ENCODE results near the gene RASAL2. TPM values are rescaled to one million over a fixed set of nuclear protein-coding genes. Genes with fewer than 3 reads are reported as not detected.

RASAL2 gene
- total and polyA plus RNA-seq, 2 of the 4 experiments (the other 2 are of a cell fraction): 13.1 to 20.6 TPM

- ChIA-PET CTCF (interaction anchor here (0.6 to 2.0 kb wide), 7 partner anchors 8 to 471 kb away, joined by 3 to 16 read pairs (median 3); no protein-coding TSS in a partner anchor), POLR2A (ENCODE audit: unreplicated experiment) (no interaction called here)
- Histone ChIP-seq H4K8ac (ENCODE audit: low read depth in 2 of 2, low read length in 2 of 2) (peak overlapping the region in 1 of 2 experiments; percentile 74; a peak in 1 of 4 replicates), H2BK5ac (ENCODE audit: low read depth, low read length, poor library complexity, severe bottlenecking) (no peak overlapping the region), H3K79me1 (ENCODE audit: low read depth in 1 of 2, low read length in 2 of 2) (no peaks in the 10 kb centered on the region), H3K4ac (ENCODE audit: low read depth, low read length) (no peak overlapping the region), H2AK9ac (replicated peaks; ENCODE audit: low read depth, low read length, poor library complexity) (no peak overlapping the region), H3K4me2 (ENCODE audit: low read depth, low read length) (no peak overlapping the region), H2BK120ac (ENCODE audit: low read depth, low read length) (0 out of 2 replicates have a peak overlapping the region, but pooled peaks have one; percentile 45), H2AFZ (replicated peaks; ENCODE audit: low read length, poor library complexity) (peak overlapping the region; percentile 85), H2AK5ac (ENCODE audit: low read depth, low read length) (0 out of 2 replicates have a peak overlapping the region, but pooled peaks have one; percentile 8), H3K27ac (ENCODE audit: insufficient read depth, low read length) (no peak overlapping the region), H3K27me3 (ENCODE audit: control insufficient read depth, insufficient read depth, low read length) (no peaks in the 10 kb centered on the region), H3K14ac (replicated peaks; ENCODE audit: low read depth, low read length) (no peak overlapping the region), H3K56ac (ENCODE audit: extremely low read depth, insufficient read depth, low read length) (no peak overlapping the region), H2BK15ac (ENCODE audit: low read depth, low read length) (peak overlapping the region; percentile 40; the same call in 1 of the 3 replicates), H3K9ac (ENCODE audit: low read depth, low read length) (no peak overlapping the region), H2BK20ac (ENCODE audit: low read depth, low read length) (0 out of 2 replicates have a peak overlapping the region, but pooled peaks have one; percentile 18), H3K36me3 (ENCODE audit: control insufficient read depth, insufficient read depth, low read length) (no peaks in the 10 kb centered on the region), H4K5ac (ENCODE audit: low read depth, low read length) (no peak overlapping the region), H3K4me3 (ENCODE audit: insufficient read depth, low read depth, low read length) (no peak overlapping the region), H4K20me1 (ENCODE audit: insufficient read depth, low read length) (peaks cover 4% of the 10 kb centered on the region; the same call in 1 of the 2 replicates), H3K4me1 (ENCODE audit: control insufficient read depth, insufficient read depth, low read length) (peaks cover 19% of the 10 kb centered on the region), H3K9me3 (ENCODE audit: control insufficient read depth, insufficient read depth, low read length) (no peaks in the 10 kb centered on the region), H3K9me1 (ENCODE audit: insufficient read depth, low read length) (peaks cover 15% of the 10 kb centered on the region), H4K91ac (ENCODE audit: insufficient read depth, low read depth, low read length) (peak overlapping the region; percentile 39; the same call in 1 of the 2 replicates), H3K23ac (ENCODE audit: low read depth, low read length) (no peak overlapping the region), H3K18ac (ENCODE audit: low read depth, low read length) (no peak overlapping the region)
- intact Hi-C loops (cut with micrococcal nuclease) (loop anchor here (1.0 to 5.0 kb wide), 4 partner anchors 220 to 835 kb away; partner anchors contain the start of genes AXDND1 and SOAT1), dilution Hi-C loops (cut with HindIII; ENCODE audit: low sequenced_read_pairs, unreplicated experiment) (no loop called here), in situ Hi-C loops (cut with MboI; ENCODE audit: low sequenced_read_pairs) (loop anchor here (5.0 to 10.0 kb wide), 2 partner anchors 475 to 832 kb away; partner anchors contain the start of gene AXDND1)
- 13% methylated on average over 4 of the region's 13 CpGs; no CpG with 5 or more reads in 1 of the 2 experiments for WGBS, 2 experiments (ENCODE audit: extremely low coverage in 2 of 2, insufficient read length in 1 of 2)
- peak; percentile 53 for ATAC-seq (ENCODE audit: low read depth)
- no TSS peak for BruUV-seq (replicated peaks)
- peak; percentile 78 for DNase-seq
- TF ChIP-seq NFE2L2 (IDR thresholded peaks at IDR 0.05; ENCODE audit: low read depth, low read length) (no peak), MAFK (IDR thresholded peaks at IDR 0.05; ENCODE audit: low read depth, low read length) (no peak), BHLHE40 (IDR thresholded peaks at IDR 0.05; ENCODE audit: low read depth, low read length) (no peak), RAD21 (IDR thresholded peaks at IDR 0.05; ENCODE audit: low read length) (peak; percentile 93), ELK1 (IDR thresholded peaks at IDR 0.05; ENCODE audit: borderline replicate concordance, low read depth, low read length) (no peak), POLR2A (IDR thresholded peaks at IDR 0.05; ENCODE audit: low read depth, low read length) (no peak), SMC3 (IDR thresholded peaks at IDR 0.05; ENCODE audit: low read depth, low read length) (peak; percentile 90), CHD1 (IDR thresholded peaks at IDR 0.05; ENCODE audit: low read depth, low read length) (no peak), MAZ (IDR thresholded peaks at IDR 0.05; ENCODE audit: borderline replicate concordance, low read depth, low read length) (no peak), RFX5 (IDR thresholded peaks at IDR 0.05; ENCODE audit: low read depth, low read length) (no peak), MXI1 (IDR thresholded peaks at IDR 0.05; ENCODE audit: borderline replicate concordance, low read depth, low read length) (no peak)
- TF ChIP-seq, protein P1, sequence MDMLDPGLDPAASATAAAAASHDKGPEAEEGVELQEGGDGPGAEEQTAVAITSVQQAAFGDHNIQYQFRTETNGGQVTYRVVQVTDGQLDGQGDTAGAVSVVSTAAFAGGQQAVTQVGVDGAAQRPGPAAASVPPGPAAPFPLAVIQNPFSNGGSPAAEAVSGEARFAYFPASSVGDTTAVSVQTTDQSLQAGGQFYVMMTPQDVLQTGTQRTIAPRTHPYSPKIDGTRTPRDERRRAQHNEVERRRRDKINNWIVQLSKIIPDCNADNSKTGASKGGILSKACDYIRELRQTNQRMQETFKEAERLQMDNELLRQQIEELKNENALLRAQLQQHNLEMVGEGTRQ (IDR thresholded peaks at IDR 0.05; ENCODE audit: low read depth, low read length): no peak
- TF ChIP-seq, protein P2, sequence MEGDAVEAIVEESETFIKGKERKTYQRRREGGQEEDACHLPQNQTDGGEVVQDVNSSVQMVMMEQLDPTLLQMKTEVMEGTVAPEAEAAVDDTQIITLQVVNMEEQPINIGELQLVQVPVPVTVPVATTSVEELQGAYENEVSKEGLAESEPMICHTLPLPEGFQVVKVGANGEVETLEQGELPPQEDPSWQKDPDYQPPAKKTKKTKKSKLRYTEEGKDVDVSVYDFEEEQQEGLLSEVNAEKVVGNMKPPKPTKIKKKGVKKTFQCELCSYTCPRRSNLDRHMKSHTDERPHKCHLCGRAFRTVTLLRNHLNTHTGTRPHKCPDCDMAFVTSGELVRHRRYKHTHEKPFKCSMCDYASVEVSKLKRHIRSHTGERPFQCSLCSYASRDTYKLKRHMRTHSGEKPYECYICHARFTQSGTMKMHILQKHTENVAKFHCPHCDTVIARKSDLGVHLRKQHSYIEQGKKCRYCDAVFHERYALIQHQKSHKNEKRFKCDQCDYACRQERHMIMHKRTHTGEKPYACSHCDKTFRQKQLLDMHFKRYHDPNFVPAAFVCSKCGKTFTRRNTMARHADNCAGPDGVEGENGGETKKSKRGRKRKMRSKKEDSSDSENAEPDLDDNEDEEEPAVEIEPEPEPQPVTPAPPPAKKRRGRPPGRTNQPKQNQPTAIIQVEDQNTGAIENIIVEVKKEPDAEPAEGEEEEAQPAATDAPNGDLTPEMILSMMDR (conservative IDR thresholded peaks at IDR 0.05; ENCODE audit: low read depth, low read length): peak; percentile 92
These were observed 438.5 kb downstream of the RASAL2 start for GRCh38 chr1:178532392-178532791.
